HG02981 (cell line): ENCODE data around the gene CHMP6.
"Not testable (repeated sequence)": the region's sequence is repeated elsewhere in the genome, so short reads cannot be mapped to it uniquely, and the experiment has no call there.

Experiments used
- ATAC-seq: cut with Tn5 transposase; IDR thresholded peaks from one replicate; pipeline ENCODE4 v1.9.1; 2021; ENCODE audit warnings: mild to moderate bottlenecking, moderate library complexity; ENCODE audit not compliant: unreplicated experiment

CHMP6 gene

DNA sequence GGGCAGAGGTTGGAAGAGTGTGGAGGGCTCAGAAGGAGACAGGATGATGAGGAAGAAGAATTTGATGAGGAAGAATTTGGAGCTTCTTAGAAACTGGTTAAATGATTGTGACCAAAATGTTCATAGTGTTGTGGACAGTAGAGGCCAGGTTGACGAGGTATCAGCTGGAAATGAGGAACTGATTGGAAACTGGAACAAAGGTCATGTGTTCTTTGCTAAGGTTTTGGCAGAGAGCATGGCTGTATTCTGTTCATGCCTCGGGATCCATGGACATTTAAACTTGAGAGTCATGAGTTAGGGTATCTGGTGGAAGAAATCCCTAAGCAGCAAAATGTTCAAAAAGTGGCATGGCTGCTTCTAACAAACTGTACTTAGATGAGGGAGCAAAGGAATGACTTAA, 19.3 kb downstream of the CHMP6 start:
- no peak for ATAC-seq

- no peak for ATAC-seq
These were observed 20.3 kb downstream of the CHMP6 start for GRCh38 chr17:81011951-81012350.

GRCh38 chr17:81012574-81013447, 21.2 kb downstream of the CHMP6 start:
- no peak for ATAC-seq

- no peak for ATAC-seq
These were observed 22.0 kb downstream of the CHMP6 start for GRCh38 chr17:81013642-81014041.

GRCh38 chr17:81015136-81015535, 23.5 kb downstream of the CHMP6 start:
- ATAC-seq, result no peak

DNA sequence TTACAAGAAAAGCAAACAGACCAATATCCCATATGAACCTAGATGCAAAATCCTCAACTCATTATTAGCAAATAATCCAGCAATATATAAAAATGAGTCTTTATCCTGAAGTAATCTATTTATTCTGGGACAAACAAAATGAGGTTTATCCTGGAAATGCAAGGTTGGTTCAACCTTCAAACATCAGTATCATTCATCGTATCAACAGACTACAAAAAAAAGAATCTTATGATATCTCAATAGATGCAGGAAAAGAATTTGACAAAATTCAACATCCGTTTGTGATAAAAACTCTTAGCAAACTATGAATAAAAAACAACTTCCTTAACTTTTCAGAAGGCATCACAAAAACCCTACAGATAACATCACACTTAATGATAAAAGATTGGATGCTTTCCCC, 24.9 kb downstream of the CHMP6 start:
- no peak for ATAC-seq

- not testable (repeated sequence) for ATAC-seq
These were observed 25.7 kb downstream of the CHMP6 start for GRCh38 chr17:81017330-81017729.

- no peak for ATAC-seq
These were observed 26.6 kb downstream of the CHMP6 start for GRCh38 chr17:81018044-81018802.

GRCh38 chr17:81019563-81020442, 28.2 kb downstream of the CHMP6 start:
- no peak for ATAC-seq

DNA sequence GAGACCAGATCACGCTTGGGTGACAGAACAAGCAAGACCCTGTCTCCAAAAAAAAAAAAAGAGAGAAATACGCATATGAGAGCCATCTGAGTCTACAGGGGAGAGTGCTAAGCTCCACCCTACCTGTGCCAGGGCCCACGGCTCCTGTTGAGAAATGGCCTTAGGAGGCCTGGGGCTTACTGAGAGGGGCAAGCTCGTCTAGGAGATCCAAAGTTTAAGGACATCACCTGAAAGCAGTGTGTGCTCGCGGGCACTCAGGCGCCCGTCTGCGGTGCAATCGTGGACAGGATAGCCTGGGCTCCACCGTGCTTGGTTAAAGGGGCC, 28.8 kb downstream of the CHMP6 start:
- no peak for ATAC-seq

DNA sequence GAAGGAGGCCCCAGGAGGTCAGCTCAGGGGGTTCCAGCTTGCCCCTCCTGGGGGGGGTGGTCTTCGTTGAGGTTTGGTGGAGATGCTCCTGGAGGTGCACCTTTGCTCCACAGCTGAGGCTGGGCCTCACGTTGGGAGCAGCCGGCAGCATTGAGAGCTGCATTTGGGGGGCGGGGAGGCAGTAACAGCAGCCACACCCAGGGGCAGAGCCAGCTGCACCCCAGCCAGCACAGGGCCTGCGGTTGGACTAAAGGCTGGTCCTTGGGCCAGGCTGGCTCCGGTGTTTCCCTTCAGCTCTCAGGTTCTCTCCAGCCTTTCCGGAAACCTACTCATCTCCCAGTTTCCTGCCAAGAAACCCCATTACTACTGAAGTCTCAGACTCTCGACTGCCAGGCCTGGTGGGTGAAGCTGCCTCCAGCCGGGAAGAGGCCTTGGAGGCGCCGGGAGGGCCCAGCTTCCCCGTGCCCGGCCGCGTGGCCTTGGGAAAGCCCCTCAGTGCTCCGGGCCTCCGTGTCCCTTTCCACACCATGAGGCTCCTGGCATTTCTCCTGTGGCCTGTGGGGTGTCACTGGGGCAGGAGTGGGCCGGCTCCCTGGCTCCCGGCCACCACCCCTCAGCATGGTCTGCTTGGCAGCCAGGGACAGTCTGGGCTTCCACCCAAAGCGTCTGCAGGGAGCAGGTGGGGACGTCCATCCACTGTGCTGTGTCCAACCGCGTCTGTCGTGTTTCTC, 29.3 kb downstream of the CHMP6 start:
- no peak for ATAC-seq

DNA sequence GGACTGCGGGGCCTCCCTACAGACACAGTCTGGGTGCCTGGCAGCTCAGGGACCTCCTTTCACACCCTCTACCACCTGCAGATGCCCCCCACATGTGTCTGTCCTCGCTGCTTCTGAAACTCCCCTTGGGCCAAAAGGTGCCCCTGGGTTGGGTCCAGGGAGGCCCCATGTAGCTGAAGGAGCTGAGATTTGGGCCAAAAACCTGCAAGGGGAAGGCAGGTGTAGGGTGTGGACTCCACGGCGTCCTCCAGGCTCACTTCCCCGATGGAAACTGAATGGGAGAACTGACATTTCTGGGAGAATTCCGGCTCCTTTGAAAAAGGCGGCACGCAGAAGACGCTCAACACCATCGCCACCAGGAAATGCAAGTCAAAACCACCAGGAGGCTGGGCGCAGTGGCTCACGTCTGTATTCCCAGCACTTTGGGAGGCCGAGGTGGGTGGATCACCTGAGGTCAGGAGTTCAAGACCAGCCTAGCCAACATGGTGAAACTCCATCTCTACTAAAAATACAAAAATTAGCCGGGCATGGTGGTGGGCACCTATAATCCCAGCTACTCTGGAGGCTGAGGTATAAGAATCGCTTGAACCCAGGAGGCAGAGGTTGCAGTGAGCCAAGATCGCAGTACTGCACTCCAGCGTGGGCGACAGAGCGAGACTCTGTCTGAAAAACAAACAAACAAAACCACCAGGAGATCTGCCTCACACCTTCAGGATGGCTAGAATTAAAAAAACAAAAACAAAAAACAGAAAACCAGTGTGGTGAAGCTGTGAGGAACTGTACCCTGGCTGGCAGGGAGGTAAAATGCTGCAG, 30.1 kb downstream of the CHMP6 start:
- no peak for ATAC-seq

- no peak for ATAC-seq
These were observed 30.7 kb downstream of the CHMP6 start for GRCh38 chr17:81022344-81022676.

GRCh38 chr17:81025065-81025740, 33.6 kb downstream of the CHMP6 start:
- no peak for ATAC-seq

DNA sequence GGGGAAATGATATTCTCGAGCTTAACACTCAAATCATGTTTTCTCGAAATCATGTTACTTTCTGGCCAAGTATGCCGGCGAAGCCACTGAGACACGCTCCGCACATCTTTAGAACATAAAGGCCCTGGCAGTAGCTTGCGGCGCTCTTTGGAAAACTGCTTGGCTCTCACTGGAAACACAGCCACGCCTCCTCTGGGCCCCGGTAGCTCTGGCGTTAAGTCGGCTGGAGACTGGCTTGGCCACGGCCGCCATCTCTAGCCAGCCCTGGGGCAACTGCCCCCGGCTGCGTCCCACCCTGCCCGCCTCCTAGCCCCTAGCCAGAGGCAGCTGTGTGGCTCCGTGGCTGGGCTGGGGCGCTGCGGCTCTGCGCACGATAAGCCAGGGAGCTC, 34.1 kb downstream of the CHMP6 start:
- no peak for ATAC-seq

DNA sequence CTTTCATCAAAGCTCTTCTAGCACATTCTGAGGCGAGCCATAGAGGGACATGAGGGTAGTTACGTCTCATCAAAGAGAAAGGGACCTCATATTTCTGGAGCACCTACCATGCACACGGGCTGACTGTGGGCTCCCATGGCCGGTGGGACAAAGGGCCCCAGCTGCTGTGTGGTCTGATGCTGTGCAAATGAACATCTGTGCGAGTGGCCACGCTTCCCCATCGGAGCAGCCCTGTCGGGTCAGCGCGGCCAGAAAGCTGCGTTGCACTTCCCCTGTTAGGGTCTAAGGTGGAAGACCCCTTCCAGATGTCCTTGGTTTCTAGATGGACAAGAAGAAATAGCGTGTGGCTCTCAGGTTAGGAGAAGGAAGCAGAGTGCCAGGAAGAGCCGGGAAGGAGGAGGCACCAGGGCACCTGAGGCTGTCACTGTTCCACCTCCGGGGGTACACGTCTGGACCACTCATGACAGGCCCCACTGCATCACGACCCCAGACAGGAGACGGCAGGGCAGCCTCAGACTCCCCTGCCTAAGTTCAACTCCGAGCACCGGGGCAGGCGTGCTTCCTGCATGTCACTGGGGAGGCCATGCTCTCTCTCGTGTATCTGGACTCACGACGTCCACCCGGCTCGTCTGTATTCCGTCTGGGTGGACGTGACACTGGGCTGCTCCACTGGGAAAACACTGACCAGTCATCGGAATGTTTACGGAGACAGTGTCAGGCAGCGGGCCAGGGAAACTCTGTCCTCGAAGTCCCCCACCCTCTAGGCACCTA, 34.8 kb downstream of the CHMP6 start:
- ATAC-seq, result no peak

GRCh38 chr17:81027038-81027437, 35.4 kb downstream of the CHMP6 start:
- ATAC-seq, result no peak

DNA sequence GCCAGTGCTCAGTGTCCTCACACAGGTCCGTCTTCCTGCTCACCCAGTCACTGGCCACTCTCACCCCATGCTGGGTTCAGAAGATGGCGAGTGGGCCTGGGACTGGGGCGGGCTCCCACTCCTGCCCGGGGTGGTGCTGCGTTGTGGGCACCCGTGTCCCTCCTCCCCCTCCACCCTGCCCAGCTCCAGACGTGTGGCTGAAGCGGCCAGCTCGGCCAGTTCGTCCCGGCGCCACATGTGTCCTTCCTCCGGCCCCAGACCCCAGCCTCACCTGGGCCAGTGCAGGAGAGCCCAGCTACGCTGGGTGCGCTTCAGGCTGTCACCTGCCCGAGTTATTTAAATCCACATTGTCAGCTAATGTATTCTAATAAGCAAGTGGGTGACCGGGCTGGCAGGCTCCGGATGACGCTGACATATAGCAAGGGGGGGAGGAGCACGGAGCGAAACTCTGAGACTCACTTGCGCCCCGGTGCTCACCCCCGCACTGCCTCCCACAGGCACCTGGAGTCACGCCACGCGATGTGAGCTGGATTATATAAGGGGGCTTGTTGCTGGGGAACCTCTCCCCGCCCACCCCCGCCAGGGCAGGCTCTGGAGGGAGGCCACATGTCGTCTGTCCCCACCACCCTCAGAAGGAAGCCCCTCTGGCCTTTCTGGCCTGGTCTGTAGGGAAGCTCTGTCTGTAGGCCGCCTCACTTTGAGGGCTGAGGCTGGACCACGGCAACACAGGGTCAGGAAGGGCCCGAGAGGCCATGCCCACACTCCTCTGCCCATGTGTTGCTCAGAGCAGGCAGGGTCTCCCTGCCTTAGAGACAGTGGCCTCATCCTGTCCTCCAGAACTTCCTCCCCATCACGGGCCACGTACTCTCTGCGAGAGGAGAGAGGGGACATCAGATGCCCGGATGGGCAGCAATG, 36.2 kb downstream of the CHMP6 start:
- no peak for ATAC-seq
